GM21529 (cell line): Measurements from ENCODE around the gene MAPKBP1.

ENCODE experiments used
- ATAC-seq: cut with Tn5 transposase; IDR thresholded peaks from one replicate; pipeline ENCODE4 v1.9.1; 2021; ENCODE audit not compliant: unreplicated experiment

The MAPKBP1 gene

DNA sequence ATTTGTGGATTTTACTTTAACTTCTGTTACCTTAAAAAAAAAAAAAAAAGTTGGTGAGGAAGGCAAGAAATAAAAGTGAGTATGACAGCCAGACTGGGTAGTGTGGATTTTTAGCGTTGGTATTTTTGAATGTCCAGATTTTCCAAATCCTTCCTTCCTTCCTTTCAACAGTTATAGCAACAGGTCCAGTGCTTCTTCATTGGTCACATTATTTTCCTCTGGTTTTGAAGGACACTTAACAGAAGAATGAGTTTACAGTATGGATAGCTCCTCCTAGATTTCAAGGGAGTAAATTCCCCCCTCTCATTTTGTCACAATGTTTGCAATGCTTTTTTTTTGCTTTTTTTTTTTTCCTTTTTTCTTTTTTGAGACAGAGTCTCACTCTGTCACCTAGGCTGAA lies 6.4 kb downstream of the MAPKBP1 start:
- ATAC-seq: no peak

DNA sequence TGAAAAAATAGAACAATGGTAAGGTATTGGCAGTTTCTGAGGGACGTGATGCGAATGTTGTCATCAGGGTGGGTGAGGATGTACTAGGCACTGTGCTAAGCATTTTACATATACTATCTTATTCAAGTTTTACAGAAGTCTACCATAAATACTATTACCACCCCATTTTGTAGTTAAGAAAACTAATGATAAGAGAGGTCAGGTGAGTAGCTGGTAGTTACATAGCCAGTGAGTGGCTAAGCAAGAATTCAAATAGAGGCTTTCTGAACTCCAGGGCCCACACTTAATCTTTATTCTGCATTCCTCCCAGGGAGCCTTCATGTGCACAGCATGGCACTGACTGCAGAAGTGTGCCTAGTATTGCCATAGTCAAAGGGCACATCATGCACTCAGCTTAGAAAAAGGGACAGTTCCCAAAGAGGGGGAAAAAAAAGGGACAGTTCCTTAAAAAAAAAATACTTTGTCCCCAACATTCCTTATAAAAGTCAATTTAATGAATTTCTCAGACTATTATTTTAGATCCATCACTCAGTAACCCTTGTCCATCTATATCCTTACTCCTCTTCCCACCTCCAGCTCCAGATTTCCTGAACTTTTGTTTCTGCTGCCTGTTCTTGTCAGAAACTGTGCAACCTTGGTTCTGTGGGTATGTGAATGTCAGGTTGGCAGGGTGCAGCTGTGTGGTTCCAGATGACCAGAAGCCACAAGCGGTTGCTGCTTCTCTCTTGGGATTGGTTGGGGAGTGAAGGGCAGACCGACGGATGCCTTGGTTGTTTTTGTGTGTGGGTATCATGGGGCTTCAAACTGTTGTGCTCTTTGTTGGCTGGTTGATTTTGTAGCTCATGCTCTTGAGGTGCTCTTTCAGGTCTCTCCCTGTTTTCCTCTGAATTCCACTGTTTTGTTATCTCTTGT lies 8.3 kb downstream of the MAPKBP1 start:
- ATAC-seq: no peak

DNA sequence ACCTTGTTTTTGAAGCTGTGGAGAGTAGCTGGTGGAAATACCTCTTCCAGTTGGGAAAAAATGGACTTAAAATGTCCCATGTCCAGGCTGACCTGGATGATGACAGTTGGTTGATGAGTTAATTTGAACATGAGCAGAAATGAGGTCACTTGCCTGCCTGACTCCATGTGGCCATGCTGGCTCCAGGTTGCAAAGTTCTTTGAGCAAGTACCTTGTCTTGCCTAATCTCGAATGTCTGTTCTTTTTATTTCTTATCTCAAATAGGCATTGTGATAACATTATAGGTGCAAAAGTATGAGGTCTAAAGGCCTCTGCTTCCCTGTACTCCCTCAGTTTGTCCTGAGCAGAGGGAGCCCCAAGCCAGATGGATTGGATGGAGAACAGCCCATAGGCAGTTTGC lies 9.0 kb downstream of the MAPKBP1 start:
- no peak for ATAC-seq

DNA sequence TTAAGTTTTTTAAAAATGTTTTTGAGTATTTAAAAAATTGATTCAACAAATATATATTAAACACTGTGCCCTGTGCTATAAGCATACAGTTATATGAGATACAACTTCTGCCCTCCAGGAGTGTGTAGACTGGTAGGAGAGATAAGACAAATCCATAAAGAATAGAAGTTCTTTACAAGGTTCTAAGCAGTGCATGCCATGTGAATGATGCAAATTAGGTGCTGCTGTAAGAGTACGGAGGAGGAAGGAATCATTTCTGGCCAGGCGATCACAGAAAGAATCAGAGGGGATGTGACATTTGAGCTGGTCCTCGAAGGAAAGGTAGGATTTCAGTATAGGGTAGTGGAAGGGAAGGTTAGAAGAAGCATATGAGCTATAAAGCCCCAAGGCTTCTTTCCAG lies 14.0 kb downstream of the MAPKBP1 start:
- no peak for ATAC-seq

DNA sequence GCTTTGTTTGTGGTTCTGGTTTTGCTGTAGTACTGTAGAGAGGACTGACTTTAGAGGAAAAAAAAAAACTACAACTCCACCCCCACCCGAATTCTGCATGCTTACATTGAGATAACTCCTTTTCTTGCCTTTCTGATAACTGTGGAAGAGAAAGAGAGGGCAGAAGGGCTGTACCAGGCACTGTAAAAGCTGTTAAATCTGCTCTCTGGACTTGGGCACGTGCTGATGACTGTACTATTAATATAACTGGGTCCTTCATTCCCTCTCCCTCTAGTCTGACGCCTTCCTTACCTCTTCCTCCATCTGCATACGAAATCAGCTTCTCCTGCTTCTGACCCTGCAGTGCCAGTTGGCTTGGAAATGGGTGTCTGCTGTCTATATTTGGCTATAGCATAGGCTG lies 15.0 kb downstream of the MAPKBP1 start:
- ATAC-seq: no peak

DNA sequence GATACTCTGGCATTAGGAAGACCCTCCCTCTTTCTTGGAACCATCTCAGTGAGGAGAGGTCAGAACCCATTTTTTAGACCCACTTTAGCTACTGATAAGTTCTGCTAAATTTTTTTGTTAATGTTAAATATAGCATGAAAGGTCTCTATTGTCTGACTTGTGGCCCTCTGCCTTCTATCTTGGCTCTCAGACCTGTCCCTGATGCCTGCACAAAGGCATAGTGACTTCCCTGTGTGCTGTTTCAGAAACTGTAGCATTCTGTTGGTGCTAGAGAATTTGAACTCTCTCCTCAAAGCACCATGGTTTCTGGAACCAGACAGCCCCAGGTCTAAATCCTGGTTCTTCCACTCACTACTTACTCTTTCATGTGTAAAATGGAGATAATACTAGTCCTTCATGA lies 15.4 kb downstream of the MAPKBP1 start:
- ATAC-seq: no peak

DNA sequence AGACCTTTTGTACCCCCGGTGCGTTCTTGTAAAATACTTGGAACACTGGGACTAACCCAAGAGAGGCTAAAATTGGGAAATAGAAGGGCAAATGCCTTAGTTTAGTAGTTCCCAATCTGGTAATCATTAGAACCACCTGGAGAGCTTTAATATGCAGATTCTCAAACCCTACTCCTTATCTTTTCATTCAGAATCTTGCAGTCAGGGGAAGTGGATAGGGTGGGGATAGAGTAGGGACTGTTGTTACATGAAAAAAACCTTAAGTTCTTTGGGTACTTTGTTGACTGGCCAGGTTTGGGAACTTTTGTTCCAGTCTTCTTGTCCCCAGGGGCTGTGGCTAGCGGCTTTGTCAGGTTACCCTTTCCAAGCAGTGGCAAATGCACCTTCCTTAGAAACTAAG lies 15.9 kb downstream of the MAPKBP1 start:
- ATAC-seq: no peak

DNA sequence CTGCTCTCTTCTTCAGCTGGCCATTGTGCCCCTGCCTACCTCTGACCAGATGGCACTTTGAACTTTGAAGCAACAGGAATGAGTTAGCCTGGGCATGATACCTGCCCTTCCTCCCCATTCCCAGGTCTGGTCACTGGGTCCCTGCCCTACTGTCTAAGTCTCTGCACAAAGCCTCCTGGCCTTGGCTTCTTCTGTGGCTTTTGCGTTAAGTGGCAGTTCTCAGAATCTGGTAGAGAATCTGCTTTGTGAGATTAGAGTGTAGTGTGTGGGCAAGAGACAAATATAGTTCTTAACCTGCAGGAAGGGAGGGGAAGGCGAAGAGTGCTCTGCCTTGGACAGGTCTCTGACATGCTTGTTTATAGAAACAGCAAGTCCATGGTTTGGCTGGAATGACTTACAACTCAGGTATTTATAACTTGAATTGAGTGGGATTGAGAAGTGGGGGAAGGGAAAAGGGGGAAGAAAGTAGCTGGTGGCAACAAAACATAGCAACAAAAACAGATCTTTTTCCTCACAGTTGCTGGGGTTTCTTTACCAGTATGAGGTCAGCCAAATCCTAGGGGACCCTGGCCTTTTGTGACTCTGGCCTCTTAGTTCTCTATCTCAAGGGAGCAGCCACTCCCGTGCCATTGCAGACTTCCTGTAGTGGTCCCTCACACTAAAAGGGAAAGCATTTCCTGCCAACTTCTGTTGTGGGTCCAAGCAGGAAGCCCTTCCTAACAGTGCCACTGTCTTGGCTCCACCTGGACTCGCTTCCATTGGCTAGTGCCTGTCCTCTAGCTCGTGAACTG lies 16.7 kb downstream of the MAPKBP1 start:
- ATAC-seq: no peak

DNA sequence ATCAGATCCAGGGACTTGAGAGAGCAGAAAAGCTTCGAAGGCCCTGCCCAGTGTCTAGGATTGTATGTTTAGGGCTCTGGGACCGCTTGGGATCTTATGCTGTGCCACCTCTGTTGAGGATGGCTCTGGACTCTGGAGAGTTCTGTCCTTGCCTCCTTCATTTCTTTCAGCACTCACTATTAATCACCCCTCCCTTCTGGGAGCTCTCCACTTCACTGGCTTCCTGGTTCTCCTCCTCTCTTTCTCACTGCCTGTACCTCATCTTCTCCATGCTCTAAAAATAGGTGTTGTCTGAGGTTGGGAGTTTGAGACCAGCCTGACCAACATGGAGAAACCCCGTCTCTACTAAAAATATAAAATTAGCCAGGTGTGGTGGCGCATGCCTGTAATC lies 17.3 kb downstream of the MAPKBP1 start:
- ATAC-seq: no peak

DNA sequence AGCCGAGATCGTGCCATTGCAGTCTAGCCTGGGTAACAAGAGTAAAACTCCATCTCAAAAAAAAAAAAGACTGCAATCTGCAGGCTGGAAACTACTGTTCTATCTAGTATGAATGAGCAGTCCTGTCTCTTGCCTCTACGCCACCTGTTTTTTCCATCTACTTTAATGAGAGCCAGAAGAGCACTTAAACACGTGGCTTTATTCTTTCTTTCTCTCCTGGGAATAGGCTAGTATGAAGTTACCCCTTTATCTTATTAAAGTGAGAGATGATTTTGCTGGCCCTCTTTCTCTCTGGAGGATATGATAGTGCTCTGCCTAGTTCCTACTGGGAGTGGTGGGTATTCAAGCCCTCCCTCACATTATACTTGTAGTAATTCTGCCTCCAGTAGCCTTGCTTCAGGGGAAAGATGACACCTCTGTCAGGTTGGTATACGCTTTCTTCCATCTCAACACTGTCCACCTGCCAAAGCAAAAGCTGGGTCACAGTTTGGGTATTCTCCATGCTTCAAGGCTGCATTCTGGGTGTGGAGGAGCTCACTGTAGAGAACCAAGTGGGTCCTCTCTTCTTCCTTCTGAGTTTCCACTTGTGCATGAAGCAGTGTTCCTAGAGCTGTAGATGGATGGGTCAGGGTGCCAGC lies 17.8 kb downstream of the MAPKBP1 start:
- ATAC-seq: no peak

DNA sequence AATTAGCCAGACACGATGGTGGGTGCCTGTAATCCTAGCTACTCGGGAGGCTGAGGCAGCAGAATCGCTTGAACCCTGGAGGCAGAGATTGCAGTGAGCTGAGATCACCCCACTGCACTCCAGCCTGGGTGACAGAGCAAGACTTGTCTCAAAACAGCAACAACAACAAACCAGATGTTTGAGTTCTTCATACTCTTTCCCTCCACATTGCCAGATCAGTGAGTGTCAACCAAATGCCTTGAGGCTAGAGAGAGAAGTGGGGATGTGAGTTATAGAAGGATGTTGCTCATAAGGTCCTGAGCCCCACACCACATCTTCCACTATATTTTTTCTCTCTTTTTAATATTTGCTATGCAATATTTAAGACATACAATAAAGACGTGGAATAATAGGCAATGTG lies 19.8 kb downstream of the MAPKBP1 start:
- no peak for ATAC-seq

DNA sequence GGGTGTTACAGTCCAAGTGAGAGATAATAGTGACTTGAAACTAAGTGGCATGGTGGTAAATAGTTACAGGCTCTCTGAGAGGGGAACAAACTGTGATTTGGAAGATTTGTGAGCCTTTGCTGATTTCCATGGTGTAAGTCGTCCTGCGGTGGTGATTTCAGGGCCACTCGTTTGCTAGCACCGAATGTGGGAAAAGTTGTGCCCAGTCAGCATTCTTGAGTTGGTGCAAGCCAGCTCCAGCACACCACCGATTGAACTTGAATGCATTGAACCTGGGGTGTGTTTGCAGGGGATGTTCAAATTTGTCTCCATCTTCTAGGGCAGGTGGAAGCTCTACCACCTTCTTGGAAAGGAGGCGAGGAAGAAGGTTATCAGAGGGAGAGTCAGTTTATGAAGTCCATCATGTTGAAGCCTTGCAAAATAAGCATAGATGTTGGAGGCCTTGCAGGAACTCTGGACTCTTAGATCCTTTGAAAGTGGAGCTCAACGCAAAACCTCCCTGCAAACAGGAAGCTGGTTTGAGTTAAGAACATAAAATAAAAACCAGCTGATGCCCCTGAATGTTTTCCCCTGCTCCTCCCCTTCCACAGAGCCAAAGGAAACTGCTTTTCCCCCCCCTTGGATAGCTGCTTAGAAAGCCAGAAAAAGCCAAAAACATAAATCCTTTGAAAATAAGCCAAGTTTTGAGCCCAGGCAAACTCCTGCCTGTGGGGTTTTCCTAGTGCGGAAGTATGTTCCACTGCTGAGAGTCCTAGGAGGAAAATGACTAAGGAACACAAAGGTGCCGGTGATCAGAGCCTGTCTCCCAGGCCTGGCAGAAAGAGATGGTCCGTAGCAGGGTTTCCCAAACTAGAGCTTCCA lies 21.9 kb downstream of the MAPKBP1 start:
- no peak for ATAC-seq

DNA sequence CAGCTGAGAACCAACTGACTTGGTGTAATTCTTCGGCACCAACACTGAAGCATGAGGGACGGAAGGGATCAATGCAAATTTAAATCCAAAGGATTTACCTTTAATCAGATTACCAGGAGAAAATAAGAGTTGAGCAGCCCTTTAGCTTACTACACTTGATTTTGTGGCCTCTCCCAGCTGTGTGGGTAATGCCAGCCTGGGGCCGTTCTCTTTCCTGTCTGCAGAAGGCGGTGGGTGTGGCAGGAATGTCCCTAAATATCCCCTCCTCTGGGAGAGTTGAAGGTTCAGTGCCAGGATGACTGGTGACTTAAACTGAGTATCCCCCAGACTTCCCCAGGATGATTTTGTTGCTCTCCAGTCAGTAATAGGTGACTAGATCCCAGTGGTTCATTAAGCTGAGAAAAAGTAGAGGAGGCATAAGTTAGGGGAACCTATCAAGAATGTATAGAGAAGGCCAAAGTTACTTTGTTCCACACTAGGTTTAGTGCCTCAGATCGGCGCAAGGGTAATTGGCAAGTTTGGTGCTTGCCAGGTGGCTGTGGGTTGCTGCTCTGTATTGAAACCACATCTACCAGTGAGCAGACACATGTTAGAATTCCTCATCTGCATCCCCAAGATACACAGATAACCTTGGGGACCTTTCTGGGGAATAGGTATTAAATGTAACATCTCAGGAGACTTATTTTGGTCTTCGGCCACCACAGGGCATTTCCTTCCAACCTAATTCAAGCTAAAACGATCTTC lies 23.1 kb downstream of the MAPKBP1 start:
- ATAC-seq: no peak

DNA sequence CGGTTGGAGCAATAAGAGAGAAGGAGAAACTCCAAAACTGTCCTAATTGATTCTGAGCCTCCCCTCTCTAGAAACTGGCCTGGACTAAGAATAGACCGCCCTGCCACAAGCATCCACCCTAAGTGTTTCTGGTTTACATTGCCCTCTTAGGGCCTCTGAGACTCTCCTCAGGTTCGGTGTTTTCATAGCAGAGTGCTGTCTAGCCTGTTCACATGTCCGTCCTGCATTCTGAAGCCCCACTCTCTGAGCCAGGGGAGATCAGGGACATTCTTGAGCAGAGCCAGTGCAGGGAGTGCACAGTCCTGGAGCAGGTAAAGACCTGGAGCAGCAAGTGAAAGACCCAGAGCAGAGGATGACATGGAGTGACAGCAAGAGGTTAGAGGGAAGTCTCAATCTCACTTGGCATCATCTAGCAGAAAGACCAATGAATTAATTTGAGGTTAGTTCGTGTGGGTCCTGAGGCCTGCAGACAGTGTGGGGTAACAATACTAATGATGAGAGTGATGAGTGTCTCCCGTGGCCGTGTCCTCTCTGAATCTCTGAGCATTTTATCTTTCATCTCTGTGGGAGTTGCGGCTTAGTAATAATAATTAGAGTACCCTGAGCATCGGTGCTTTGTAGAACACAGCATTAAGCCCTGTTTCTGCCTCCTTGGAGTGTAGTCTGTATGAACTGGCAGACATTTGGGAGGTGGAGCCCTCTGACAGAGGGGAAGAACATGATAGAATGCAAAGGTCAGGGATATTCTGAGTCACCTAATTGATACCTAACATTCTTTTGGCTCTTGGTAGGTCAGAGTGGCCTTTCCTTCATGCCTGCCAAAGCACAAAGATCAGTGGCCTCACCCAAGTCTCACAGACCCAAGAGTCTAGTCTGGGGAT lies 24.6 kb downstream of the MAPKBP1 start:
- no peak for ATAC-seq

DNA sequence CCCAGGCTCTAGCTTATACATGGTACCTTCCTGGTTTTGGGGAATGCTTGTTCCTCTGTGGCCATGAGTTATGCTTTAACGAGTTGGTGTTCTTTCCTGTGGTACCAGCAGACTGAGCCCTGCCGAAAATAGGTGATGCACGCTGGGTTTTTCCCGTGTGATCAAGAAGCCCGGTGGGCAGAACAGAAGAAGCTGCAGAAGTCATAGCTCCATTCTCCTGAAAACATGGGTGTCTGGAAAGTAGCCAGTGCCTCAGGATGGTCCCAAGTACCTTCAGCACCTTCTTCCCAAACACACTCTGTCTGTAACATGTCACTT lies 25.2 kb downstream of the MAPKBP1 start:
- ATAC-seq: no peak

DNA sequence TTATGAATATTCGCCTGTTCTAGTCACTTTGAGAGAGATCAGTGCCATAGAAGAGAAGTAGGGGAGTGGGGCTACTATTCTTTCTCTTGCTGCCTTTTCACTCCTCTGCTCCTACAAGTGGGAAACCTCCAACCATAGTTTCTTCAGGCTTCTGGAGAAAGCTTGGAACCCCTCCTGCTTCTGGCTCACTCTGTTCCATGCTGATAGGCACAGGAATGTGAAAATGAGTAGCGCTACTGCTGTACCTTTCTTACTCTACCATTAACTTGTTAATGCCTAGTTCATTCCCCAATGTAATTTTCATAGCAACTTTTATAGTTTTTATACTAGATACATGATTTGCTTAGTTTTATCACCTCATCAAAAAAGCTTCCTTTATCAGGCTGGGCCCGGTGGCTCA lies 26.9 kb downstream of the MAPKBP1 start:
- no peak for ATAC-seq

DNA sequence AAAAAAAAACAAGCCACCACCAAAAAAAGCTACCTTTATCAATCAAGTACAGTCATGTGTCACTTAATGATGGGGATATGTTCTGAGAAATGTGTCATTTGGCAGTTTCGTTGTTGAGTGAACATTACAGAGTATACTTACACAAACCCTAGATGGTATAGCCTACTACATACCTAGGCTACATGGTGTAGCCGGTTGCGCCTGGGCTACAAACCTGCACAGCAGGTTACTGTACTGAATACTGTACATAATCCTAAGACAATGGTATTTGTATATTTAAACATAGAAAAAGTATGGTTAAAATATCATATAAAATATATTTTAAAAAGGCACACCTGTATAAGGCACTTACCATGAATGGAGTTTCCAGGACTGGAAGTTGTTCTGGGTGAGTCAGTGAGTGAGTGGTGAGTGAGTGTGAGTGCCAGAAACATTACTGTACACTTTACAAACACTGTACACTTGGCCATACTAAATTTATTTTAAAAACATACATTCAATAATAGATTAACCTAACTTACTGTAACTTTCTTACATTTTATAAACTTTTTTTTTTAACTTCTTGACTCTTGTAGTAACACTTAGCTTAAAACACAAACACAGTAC lies 27.7 kb downstream of the MAPKBP1 start:
- no peak for ATAC-seq

DNA sequence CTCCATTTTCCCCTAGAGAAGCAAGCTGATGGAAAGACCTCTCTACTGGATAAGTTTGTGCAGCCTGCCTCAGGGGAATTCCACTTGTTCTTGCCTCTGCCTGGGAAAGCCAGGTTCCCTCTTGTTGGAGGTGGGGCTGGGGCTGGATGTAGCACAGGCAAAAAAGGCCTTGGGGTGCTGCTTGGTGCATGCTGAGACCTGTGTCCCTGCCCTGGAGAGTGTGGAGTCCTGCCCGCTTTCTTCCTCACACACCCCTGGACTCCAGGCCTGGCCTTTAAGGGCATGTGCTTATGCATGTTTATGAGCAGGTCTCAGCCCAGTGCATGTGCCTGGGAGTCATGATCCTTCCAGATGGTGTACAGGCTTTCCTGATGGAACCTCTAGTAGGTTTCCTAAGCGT lies 30.1 kb downstream of the MAPKBP1 start:
- ATAC-seq: no peak
